HG03135 (cell line): ENCODE results near the gene MAPKAPK3.

Experiments
- ATAC-seq: cut with Tn5 transposase; IDR thresholded peaks from one replicate; pipeline ENCODE4 v1.9.1; 2021; ENCODE audit warnings: mild to moderate bottlenecking, moderate library complexity; ENCODE audit not compliant: unreplicated experiment

Gene MAPKAPK3

DNA sequence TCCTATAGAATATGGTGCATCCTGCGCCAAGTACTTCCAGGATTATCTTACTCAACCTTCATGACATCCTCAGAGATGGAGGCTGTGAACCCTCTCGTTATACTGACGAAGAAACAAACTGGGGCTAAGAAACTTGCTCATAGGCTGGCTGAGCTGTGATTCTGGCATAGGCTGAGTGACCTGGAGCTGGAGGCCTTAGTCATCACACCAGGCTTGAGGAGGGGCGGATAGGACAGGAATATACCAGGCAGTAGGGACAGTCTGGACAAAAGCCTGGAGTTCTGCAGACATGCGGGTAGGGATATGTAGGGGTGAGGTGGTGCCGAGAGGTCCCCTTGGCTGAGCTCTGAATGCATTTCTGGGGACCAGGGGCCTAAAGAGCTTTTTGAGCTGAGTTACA lies 29.6 kb upstream of the MAPKAPK3 start:
- ATAC-seq: no peak

DNA sequence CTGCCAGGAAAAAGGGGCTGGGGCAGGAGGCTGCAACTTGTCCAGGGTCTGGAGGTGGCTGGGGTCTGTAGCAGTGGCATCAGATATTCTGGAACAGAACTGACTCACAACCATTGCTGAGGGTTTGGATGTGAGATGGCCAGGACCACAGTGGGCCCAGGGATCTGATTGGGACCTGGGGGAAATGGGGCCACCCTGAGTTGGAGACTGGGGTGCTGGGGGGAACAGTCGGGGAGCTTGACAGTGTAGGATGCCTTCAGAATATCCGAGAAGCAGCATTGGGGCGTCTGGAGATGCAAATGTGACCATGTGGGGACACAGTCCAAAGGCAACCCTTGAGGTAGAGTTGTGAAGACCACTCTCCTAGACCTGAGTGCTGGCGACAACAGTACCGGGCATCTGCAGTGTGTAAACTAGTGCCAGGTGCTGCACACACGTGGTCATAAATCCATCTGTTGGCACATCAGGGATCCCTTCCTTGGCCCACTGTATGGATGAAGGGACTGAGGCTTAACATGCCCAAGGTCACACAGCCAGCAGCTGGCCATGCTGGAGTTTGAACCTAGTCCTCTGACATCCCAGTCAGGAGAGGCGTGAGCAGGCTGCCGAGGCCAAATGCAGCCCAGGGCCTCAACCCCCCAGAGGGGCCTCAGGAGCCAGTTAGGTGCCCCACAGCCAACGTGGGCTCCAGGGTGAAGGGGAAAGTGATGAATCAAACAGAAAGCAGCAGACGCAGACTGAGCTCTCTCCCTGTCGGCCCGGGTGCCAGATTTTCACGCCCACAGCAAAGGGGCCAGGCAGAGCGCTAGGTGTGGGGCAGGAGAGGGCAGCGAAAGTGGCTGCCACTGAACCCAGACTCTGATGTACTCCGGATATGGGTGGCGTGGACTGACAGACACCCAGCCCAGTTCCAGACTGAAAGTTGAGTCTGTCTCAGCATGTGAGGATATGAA lies 28.9 kb upstream of the MAPKAPK3 start:
- ATAC-seq: no peak

DNA sequence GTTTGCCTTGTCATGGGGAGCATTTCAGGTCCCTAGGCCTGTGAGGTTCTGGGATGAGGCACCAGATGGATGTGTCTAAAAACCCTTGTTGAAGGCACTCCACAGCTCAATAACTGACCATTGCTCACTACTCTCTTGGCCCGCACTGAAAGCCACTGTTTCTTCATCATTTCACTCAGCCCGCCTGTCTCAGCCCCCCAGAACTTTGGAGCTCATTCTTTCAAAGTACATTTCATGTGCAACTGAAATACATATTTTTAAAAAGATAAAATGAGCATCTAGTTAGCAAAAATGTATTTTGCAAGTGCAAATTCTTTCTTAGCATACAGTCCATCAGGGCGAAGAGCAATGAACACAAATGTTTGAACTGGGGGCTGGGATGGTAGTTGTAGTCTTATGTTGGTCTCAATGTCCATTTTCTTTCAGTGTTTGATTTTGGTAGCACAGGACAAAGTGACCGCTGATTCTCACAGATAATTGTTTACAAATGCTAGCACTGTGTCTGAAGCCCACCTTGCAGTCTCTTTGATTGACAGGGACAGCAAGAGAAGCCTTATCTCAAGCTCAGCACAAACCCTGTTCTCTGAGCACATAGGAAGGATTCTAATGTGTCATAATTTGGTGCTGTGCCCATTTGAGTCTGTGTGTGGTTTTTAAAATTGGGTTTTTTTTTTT lies 28.1 kb upstream of the MAPKAPK3 start:
- no peak for ATAC-seq

DNA sequence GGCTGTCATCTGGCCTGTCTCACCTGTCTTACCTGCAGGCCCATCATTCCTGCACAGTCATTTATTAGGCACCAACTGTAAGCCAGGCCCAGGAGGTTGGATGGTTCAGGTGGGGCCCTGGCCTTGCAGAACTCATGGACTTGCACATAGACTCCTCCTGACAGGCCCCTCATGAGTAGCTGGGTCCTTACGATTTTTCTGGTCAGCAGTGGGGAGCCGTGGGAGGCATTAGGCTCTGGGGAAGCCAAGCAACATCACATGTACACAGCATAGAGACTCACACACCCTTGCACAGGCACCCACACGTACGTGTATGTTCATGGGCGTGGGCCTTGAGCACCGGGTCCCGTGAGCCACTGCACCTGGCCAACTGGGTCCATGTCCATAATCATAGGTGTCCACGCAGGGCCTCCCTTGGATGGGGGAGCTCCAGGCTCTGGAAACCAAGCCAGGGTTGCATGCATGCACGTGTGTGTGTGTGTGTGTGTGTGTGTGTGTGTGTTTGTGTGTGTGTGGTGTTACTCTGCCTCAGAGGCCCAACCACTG lies 25.7 kb upstream of the MAPKAPK3 start:
- no peak for ATAC-seq

DNA sequence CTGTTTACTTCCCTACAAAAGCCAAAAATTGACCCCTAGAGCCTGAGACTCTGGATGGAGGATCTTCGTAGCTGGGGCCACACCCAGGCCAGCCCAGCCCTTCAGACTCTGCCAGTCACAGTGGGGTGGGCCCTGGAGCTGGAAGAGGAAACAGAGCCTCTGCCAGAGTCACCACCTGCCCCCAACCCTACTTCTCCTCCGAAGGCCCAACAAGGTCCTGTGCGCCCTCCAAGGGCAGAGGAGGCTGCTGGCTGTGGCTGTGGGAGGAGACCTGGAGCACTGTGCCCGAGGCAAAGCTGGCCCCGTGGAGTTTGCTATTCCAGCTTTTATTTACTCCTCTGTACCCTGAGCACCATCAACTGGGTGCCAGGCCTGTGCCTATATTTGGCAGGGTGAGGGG lies 24.4 kb upstream of the MAPKAPK3 start:
- ATAC-seq: no peak

DNA sequence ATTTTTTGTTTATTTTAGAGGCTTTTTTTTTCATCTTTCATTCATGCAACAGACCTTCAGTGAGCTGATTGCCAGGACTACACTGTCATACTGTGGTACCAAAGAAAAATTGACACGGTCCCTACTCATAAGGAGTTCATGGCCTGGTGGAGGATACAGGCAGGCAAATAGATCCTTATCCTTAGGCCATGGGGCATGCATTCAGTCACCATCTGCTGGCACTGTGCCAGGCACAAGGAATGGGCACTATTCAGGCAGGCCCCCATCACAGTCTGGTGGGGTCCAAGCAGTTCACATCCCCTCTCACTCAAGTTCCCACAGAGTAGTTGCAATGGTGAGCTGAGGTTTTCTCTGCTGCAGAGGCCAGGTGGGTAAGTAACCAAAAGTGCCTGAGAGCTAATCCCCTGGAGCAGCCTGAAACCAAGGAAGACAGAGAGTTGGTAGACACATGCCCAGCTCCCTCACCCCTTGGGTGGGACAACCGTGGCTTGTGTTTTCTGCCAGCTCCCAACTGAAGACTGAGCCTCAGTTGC lies 22.6 kb upstream of the MAPKAPK3 start:
- no peak for ATAC-seq

DNA sequence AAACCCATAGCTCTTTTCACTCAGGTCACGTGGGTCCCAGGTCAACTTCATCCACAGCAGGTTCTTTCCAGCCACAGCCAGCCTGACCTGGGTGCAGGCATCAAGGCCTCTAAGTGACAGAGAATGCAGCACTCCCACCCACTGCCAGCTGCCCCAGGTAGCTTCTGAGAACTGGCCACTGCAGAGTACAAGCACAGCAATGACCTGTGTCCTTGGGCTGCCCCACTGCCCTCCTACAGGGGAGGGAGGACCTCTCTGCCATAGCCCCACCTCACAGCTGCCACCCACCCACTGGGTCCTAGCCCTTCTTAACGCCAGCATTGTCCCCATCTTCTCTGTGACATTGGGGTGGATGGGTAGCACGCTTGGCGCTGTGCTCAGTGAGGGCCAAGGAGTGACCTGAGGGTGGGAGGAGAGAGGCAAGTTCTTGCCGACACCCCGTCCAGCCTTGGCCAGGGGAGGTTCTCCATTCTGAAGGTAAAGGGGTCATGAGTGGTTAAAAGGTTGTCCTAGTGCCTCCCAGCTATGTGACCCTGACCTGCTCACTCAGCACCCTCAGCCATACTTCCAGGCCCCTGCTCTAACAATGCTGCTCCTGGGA lies 17.7 kb upstream of the MAPKAPK3 start:
- ATAC-seq: no peak

DNA sequence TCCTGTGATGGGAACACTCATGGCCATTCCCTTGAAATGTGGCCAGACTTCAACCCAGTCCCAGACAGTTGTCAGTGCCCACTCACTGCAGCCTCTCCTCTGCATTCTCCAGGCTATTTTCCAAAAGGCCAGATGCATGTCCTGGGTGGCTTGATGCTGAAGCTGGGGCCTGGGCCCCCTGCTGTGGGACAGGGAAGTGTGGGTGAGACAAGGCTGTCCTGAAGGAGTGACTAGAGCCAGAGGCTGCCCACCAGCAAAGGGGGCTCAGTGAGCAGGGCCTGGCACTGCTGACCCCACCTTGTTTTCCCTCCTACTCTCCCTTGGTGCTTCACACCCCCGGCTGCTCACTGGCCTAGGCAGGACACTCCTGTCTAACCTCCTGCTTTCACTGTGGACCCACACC lies 17.2 kb upstream of the MAPKAPK3 start:
- no peak for ATAC-seq

DNA sequence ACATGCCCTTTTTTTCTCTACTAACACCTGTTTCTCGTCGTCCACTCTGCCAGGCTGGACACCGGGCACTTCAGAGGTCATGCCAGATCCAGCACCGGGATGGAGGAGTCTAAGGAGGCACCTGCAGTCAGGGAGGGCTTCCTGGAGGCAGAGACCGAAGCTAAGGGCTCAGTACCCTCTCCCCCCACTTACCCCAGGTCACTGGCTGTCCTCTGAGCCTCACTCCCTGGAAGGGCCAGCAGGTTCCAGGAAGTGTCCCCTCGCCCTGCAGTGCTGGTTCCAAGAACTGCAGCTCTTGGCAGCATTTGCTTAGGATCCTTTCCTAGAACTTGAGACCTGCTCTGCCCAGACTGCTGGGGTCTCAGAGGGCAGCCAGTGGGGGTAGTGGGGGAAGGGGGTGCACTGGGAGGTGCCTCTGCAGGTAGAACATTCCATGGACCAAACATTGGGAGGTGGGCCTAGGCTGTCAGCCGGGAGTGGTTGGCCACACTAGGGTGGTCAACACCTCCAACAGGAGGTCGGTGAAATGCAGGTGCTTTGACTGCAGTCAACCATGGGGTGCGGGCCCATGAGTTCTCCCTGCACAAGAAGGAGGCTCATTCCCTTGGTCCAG lies 16.7 kb upstream of the MAPKAPK3 start:
- ATAC-seq: no peak

DNA sequence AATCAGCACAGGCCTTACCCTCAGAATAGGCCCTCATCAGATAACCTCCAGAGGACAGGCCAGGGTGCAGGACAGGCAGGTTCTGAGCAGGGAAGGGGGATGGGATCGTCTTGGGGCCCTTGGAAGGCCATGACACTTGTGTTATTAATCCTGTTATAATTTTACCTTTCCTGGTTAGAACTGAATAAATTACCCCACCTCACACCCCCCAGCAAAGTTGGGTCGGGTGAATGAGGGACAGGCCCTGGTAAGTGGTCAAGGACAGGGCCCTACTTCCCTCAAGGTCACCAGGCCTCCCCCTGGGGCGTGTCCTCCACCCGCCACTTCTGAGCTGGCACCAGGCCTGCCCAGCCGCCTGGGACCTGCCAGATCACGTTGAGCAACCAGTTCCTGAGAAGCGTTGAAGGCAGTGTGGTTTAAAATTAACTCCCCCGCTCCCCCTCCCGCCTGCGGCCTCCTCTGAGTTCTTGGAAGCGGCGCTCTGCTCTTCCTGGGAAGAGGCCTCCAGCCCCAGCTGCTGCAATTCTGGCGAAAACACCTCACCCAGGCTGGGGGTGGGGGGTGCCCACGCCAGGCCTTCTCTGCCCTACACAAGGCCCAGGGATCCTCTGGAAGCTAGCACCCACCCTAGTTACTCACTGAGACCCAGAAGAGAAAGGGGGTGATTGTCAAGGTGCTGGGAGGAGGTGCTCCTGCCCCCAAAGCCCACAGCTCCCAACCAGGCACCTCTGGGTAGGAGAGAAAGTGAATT lies 15.9 kb upstream of the MAPKAPK3 start:
- ATAC-seq: peak; percentile 72

DNA sequence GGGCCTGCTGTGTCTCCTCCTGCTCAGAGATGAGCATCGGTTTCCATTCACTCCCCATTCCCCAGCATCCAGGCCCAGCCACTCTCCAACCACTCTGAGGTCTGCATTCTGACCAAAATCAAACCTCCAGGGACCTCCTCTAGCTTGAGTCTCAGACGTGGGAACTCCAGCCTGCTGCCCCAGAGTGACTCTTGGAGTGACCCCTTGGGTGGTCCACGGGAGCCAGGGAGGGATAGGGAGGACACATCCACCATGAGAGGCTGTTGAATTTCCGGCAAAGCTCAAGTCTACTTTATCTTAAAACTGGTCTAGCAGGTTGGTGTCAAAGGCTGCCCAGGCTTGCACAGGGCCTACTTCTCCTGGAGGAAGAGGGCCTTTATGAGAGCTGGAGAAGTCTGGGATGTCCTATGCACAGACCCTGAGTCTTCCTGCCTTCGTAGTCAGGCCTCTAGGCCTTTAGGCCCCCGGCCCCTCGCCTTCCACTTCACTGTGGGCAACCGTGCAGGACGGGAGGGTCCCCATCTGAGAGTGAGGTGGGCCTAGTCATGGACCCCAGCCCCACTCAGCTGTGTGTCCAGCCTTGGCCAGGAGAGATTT lies 14.3 kb upstream of the MAPKAPK3 start:
- ATAC-seq: no peak

DNA sequence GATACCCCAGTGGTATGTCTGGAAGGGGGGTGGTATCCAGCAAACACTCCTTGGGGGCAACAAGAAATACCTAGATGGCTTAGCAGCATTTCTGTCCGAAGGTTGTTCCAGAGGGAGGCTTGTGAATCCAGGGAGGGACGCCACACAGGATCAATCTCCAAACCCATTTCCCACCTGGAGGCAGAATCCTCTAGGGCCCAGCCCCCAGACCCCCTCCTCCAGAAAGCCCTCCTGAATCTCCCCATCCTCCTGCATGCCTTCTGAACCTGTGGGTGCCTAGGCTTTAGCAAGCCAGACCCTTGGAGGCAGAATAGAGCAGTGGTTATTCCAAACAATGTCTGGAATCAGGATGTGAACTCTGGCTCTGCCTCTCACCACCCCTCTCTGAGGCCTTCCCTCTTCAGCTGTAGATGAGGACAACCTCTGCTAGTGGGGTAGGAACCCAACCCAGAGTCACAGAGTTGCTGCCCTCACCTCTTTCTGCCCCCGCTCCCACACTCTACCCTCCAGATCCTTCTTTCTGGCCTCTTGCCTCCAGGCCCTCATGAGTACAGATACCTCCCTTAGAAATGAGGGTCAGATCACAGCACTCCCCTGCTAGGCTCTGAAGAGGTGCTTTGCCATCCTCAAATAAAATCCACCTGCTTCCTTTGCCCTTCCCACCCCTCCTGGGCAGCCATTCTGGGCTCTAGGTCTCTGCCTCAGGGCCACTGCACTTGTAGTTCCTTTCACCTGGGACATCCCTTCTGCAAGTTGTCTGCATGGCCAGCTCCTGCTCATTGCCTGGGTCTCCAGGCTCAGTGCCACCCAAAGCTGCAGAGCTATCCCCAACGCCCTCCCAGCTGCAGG lies 13.5 kb upstream of the MAPKAPK3 start:
- ATAC-seq: no peak

DNA sequence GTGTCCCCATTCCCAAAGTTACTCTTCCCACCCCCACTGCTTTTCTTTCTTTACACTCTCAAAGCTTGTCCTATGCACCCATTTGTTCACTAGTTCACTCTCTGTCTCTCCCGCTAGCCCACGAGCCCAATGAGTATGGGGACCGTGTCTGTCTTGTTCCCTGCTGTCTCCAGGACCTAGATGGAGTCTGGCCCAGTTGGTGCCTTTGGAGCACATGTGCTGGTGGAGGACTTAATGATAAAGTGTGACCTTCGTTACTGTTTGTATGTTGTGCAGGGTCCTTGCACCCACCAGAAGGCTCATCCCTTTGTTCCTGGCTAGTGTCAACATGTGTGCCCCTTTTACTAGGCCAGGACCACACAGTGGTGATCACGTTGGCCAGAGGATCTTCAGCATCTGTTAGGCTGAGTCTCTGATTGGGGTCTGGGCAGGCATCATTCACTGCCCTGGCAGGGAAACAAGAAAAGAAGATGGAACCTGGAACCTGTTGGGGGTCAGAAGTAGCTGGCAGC lies 12.8 kb upstream of the MAPKAPK3 start:
- ATAC-seq: no peak

DNA sequence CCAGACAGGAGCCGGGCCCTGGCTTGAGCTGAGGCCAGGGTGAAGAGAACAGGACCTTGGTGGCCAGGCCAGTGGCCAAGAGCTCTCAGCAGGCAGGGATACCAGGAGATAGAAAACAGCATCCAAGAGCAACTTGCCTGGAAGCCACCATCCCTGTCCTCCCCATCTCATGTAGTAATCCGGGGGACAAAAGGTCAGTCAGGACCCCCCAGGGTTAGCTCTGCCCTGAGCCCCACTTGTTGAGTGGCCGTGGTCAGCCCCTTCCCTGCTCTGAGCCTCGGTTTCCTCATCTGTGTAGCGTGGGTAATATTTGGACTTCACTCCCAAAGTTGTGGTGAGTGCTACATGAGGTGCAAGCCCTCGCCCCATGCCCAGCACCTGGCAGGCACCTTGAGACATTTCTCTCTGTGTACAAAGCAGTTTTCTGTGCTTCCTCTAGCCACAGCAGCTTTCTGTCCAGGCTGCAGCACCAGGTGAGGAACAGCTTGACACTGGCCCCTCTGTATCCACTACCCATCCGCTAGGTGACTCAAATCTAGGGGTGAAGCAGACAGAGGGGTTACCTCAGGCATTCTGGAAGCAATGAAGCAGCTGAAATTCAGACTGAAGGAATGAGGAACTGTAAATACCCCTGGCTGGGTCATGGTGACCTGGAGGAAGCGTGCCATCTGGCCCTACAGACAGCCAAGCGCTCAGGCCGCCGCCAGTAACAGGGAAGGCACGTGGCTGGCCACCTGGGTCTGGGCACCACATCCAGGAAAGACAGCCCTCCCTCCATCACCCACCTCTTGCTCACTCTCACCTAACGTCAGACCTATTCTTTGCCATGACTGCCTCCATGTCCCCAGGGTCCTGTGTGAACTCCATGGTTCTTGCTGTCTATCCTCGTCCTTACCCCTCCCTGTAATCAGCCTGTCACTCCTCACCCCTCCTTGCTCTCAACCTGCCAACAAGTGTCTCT lies 12.0 kb upstream of the MAPKAPK3 start:
- no peak for ATAC-seq

DNA sequence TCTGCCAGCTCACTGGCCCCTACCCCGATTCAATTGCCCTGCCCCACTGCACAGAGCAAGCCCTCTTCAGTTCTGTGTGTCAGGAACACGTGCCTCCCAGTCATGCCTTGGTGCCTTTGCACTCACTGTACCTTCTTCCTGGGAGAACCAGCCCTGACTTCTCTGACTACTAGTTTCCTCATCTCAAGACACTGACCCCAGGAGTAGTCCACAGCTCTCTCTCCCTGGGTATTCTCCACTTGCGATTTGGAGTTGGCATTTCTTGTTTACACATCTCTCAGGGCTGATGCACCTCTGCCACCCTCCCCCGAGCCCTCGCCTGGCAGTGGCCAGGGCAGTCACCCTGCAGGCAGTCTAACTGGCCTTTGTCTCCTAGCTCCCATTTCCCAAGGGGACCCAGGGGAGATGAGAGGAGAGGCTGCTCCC lies 11.0 kb upstream of the MAPKAPK3 start:
- ATAC-seq: no peak

DNA sequence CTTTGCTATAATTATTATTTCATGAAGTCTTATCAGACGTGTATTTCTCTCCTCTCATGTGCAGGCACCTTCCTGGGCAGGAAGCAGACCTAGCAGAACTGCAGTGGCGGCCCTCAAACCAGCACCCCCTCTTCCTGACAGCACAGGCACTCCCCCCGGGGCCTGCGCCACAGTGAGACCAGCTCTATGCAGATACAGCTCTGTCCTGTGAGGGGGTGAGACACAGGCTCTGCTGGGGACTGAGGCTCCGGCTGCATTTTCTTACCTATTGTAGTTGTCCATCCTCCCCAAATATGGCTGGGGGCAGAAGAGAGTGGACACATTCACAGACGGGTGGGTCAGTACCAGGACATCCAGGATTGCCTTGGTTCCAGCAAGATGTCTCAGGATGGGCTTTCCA lies 10.4 kb upstream of the MAPKAPK3 start:
- no peak for ATAC-seq

DNA sequence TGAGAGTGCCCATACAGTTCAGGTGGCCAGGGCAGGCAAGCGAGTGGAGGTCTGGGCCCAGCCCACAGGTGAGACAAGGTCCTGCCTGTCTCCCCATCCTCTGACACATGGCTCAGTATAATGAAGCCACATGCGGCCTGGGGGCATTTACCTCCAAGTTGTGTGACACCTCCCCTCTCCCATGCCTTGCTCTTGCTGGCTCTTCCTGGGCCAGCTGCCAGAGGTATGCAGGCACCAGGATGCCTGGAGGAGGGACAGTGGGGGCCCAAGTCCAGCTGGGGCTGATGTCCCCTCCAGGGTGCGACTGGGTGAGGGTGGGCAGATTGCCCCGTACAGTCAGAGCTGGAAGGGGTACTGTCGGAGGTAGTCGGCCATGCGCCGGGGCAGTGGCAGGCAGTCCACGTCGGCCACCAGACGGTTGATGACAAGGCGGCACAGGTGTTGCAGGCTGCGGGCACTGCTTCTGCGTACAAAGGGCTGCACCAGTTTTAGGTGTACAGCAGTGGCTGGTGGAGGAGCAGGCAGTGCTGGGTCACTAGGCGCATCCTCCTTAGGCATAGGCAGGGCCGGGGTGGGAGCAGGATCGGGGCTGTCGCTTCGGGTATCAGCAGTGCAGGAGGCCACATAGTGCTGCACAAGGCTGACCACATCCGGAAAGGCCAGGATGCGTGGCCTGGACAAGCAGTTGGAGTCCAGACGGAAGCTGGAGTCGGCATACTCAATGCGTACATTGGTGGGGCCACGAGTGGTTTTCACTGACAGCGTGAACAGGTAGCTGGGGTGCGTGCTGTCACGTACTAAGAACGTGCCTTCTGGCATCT lies 9.5 kb upstream of the MAPKAPK3 start:
- ATAC-seq: no peak
